ENCODE data around the gene TFEB.

GRCh38 chr6:41687501-41688175 lies 47.8 kb downstream of the TFEB start:
- TF ChIP-seq, protein P1, sequence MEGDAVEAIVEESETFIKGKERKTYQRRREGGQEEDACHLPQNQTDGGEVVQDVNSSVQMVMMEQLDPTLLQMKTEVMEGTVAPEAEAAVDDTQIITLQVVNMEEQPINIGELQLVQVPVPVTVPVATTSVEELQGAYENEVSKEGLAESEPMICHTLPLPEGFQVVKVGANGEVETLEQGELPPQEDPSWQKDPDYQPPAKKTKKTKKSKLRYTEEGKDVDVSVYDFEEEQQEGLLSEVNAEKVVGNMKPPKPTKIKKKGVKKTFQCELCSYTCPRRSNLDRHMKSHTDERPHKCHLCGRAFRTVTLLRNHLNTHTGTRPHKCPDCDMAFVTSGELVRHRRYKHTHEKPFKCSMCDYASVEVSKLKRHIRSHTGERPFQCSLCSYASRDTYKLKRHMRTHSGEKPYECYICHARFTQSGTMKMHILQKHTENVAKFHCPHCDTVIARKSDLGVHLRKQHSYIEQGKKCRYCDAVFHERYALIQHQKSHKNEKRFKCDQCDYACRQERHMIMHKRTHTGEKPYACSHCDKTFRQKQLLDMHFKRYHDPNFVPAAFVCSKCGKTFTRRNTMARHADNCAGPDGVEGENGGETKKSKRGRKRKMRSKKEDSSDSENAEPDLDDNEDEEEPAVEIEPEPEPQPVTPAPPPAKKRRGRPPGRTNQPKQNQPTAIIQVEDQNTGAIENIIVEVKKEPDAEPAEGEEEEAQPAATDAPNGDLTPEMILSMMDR (IDR thresholded peaks at IDR 0.05; ENCODE audit: insufficient read depth, low read length), result no peak
- no peak for TF ChIP-seq GABPA (IDR thresholded peaks at IDR 0.05; ENCODE audit: low read depth)
